ENCODE measurements around the gene COL8A1.

DNA sequence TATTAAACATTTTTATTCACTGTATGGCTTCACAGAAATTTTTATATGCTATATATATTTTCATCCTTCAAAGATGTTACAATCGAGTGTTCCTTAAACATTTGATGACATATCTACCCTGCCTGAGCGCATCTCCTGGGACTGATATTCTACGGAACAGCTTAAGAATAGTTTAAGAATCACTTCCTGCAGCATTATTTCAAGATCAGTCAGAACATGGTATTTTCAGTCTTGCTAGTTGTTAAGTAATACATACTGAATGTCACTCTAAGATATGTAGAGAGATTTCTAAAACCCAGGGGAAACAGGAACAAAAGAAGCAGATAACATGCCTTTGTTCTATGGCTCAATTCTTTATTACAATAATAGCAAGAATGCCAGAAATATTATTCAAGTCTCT lies 8.7 kb downstream of the COL8A1 start:
- TF ChIP-seq, protein P1, sequence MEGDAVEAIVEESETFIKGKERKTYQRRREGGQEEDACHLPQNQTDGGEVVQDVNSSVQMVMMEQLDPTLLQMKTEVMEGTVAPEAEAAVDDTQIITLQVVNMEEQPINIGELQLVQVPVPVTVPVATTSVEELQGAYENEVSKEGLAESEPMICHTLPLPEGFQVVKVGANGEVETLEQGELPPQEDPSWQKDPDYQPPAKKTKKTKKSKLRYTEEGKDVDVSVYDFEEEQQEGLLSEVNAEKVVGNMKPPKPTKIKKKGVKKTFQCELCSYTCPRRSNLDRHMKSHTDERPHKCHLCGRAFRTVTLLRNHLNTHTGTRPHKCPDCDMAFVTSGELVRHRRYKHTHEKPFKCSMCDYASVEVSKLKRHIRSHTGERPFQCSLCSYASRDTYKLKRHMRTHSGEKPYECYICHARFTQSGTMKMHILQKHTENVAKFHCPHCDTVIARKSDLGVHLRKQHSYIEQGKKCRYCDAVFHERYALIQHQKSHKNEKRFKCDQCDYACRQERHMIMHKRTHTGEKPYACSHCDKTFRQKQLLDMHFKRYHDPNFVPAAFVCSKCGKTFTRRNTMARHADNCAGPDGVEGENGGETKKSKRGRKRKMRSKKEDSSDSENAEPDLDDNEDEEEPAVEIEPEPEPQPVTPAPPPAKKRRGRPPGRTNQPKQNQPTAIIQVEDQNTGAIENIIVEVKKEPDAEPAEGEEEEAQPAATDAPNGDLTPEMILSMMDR (IDR thresholded peaks at IDR 0.05; ENCODE audit: insufficient read depth, low read depth, low read length), result no peak
- no peak for TF ChIP-seq EZH2 (IDR thresholded peaks at IDR 0.05; ENCODE audit: insufficient read depth, low read length)
